ENCODE results near the gene TRAF2.

TRAF2 gene

DNA sequence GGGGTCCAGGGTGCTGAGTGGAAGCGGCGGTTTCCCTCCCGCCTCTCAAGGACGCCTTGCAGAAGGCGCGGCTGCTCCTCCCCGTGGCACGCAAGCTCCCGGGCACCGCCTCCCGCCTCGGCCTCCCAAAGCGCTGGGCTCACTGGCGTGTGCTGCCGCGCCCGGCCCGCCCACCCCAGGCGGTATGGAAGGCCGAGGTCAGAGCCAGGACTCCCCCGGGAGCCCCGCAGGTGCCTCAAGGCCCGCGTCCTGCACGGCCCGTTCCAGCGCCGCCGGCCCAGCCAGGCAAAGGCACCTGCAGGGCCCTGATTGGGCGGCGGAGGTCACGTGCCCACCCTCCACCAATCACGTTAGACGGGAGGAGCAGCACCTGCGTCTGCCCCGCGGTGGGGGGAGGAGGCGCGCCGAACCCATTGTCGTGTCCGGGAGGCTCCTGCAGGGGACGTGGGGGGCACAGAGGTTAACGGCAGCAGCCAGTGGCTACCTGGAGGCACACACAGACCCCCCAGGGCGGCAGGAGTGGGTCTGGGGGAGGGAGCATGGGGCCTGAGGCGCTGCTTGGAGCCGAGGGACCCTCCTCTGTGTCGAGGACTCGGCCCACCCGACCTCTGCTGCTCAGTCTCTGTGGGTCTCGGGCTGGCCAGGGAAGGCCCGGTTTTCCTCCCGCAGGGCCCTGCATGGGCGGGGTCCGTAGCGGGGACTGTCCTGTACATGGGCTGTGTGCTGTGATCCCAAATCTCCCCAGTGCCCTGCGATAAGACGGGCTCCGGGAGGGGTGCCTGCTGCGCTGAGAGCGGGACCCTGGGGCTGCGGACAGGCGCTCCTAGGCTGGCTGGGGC lies 63.7 kb downstream of the TRAF2 start:
- Histone ChIP-seq H3K27ac (peak overlapping the region; percentile 86), H3K27me3 (ENCODE audit: insufficient read depth, low read depth, severe bottlenecking) (no peaks in the 10 kb centered on the region), H3K4me3 (ENCODE audit: low read depth, low read length) (peak overlapping the region; percentile 76), H3K9me3 (ENCODE audit: severe bottlenecking) (no peaks in the 10 kb centered on the region), H3K36me3 (no peaks in the 10 kb centered on the region)
- peak; percentile 98 for DNase-seq
- TF ChIP-seq, protein P1, sequence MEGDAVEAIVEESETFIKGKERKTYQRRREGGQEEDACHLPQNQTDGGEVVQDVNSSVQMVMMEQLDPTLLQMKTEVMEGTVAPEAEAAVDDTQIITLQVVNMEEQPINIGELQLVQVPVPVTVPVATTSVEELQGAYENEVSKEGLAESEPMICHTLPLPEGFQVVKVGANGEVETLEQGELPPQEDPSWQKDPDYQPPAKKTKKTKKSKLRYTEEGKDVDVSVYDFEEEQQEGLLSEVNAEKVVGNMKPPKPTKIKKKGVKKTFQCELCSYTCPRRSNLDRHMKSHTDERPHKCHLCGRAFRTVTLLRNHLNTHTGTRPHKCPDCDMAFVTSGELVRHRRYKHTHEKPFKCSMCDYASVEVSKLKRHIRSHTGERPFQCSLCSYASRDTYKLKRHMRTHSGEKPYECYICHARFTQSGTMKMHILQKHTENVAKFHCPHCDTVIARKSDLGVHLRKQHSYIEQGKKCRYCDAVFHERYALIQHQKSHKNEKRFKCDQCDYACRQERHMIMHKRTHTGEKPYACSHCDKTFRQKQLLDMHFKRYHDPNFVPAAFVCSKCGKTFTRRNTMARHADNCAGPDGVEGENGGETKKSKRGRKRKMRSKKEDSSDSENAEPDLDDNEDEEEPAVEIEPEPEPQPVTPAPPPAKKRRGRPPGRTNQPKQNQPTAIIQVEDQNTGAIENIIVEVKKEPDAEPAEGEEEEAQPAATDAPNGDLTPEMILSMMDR (IDR thresholded peaks at IDR 0.05; ENCODE audit: low read depth, low read length) = peak; percentile 52

DNA sequence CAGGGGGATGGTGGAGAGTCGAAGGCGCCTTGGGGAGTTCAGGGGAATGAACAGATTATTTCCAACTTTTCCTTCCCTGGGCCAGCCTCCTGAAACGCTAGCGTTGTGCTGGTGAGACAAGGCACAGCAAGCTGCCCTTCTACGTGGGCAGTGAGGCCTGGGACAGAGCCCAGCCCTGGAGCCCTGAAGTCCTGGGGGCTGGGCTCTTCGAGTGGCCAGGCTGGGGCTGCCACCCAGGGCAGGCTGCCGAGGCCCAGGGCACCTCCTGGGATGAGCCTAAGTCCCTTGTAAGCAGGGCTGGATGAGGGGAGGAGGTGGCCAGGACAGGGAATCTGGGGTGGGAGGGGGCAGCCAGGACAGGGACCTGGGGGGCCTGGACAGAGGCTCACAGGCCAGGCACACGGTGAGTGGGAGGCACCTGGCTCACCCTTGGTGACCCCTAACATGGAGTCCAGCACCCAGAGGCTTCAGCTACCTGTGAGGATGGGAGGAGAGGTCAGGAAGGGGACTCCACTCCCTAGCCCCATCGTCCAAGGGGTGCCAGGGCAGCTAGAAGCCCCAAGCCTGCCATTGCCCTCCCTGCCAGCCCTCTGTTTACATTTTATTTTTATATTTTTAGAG lies 64.5 kb downstream of the TRAF2 start:
- DNase-seq = no peak
- Histone ChIP-seq H3K9me3 (ENCODE audit: severe bottlenecking) (no peaks in the 10 kb centered on the region), H3K4me3 (ENCODE audit: low read depth, low read length) (peak overlapping the region; percentile 76), H3K36me3 (no peaks in the 10 kb centered on the region), H3K27ac (peak overlapping the region; percentile 86), H3K27me3 (ENCODE audit: insufficient read depth, low read depth, severe bottlenecking) (no peaks in the 10 kb centered on the region)
- TF ChIP-seq, protein P1 (IDR thresholded peaks at IDR 0.05; ENCODE audit: low read depth, low read length) = no peak

DNA sequence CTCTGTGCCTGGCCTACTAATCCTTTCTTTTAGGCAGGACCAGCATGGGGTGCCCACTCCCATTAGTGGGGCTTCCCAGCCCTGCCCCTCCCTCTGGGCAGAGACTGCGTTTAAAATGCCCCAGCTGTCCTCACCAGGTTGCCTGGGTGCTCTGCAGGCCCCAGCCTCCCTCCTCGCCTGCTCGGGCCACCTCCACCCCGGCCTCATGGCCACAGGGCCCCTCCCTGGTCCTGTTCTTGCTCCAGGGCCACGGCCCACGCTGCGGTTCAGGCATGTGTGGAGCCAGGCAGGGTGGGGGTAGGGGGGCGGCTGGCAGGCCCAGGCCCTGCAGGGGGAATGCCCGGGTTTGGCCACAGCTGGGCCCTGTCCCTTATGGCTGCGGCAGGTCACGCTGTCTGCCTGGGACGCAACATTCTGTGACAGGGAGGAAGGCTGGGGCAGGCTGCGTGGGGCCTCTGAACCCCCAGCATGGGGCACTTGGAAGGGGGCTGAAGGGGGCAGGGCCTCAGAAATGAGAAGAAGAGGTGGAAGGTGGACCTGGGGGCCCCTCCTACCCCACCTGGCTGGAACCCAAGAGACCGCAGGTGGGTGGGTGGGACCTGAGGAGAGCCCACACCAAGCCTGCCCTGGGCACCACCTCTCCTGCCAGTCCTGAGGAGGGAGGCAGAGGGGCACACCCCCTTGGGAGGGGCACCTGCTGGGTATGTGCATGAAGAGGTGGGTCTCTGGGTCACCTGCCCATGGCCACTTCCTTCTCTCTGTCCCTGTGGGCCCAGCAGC lies 65.4 kb downstream of the TRAF2 start, which contains the start of gene LCN12:
Gene LCN12, plus strand, starts transcription at position 733 of the 780 bp plus-strand sequence. CDS start 55 bp downstream, outside the sequence.
- no peak for DNase-seq
- no peaks in the 10 kb centered on the region for H3K27me3 ChIP-seq (ENCODE audit: insufficient read depth, low read depth, severe bottlenecking)
- H3K4me3 ChIP-seq (ENCODE audit: low read depth, low read length) = no peak within 1 kb of the TSS
- TF ChIP-seq, protein P1 (IDR thresholded peaks at IDR 0.05; ENCODE audit: low read depth, low read length) = no peak
- no peaks in the 10 kb centered on the region for H3K36me3 ChIP-seq
- H3K9me3 ChIP-seq (ENCODE audit: severe bottlenecking) = no peaks in the 10 kb centered on the region
- H3K27ac ChIP-seq = no peak within 1 kb of the TSS

GRCh38 chr9:136952321-136952850 lies 66.1 kb downstream of the TRAF2 start:
- H3K27ac ChIP-seq = no peak overlapping the region
- H3K27me3 ChIP-seq (ENCODE audit: insufficient read depth, low read depth, severe bottlenecking) = no peaks in the 10 kb centered on the region
- no peaks in the 10 kb centered on the region for H3K9me3 ChIP-seq (ENCODE audit: severe bottlenecking)
- TF ChIP-seq, protein P1 (IDR thresholded peaks at IDR 0.05; ENCODE audit: low read depth, low read length) = no peak
- H3K36me3 ChIP-seq = no peaks in the 10 kb centered on the region
- H3K4me3 ChIP-seq (ENCODE audit: low read depth, low read length) = no peak overlapping the region
- DNase-seq = no peak

- TF ChIP-seq, protein P1 (IDR thresholded peaks at IDR 0.05; ENCODE audit: low read depth, low read length) = no peak
- Histone ChIP-seq H3K9me3 (ENCODE audit: severe bottlenecking) (no peaks in the 10 kb centered on the region), H3K4me3 (ENCODE audit: low read depth, low read length) (no peak overlapping the region), H3K27me3 (ENCODE audit: insufficient read depth, low read depth, severe bottlenecking) (no peaks in the 10 kb centered on the region), H3K36me3 (no peaks in the 10 kb centered on the region), H3K27ac (no peak overlapping the region)
- no peak for DNase-seq
Observed at GRCh38 chr9:136952876-136953770, 66.8 kb downstream of the TRAF2 start.

Data from WERI-Rb-1 (cell line).